HG03108 (cell line): ENCODE results near the gene MS4A10.
"Not testable (repeated sequence)": the region's sequence is repeated elsewhere in the genome, so short reads cannot be mapped to it uniquely, and the experiment has no call there.

Experiments used
- ATAC-seq: cut with Tn5 transposase; IDR thresholded peaks from one replicate; pipeline ENCODE4 v1.9.1; 2021; ENCODE audit warnings: moderate library complexity; ENCODE audit not compliant: unreplicated experiment

The MS4A10 gene

GRCh38 chr11:60821827-60822599 lies 36.9 kb downstream of the MS4A10 start:
- ATAC-seq: no peak

- ATAC-seq: not testable (repeated sequence)
Measured at GRCh38 chr11:60823745-60824306, 38.7 kb downstream of the MS4A10 start.

GRCh38 chr11:60825118-60825517 lies 40.0 kb downstream of the MS4A10 start:
- ATAC-seq: no peak

- no peak for ATAC-seq
Measured at GRCh38 chr11:60825790-60826189, 40.7 kb downstream of the MS4A10 start.

- ATAC-seq: peak; percentile 38
Measured at GRCh38 chr11:60830478-60831142, 45.5 kb downstream of the MS4A10 start.

- peak; percentile 84 for ATAC-seq
Measured at GRCh38 chr11:60831143-60831500, 46.0 kb downstream of the MS4A10 start.

GRCh38 chr11:60831501-60832079 lies 46.5 kb downstream of the MS4A10 start:
- ATAC-seq: no peak

- ATAC-seq: no peak
Measured at GRCh38 chr11:60834742-60835533, 49.8 kb downstream of the MS4A10 start.

GRCh38 chr11:60835534-60835846 lies 50.4 kb downstream of the MS4A10 start:
- ATAC-seq: no peak

- no peak for ATAC-seq
Measured at GRCh38 chr11:60836866-60837515, 51.9 kb downstream of the MS4A10 start.

GRCh38 chr11:60838132-60838531 lies 53.0 kb downstream of the MS4A10 start:
- ATAC-seq: no peak

- no peak for ATAC-seq
Measured at GRCh38 chr11:60840470-60841430, 55.6 kb downstream of the MS4A10 start.

- ATAC-seq: peak; percentile 71
Measured at GRCh38 chr11:60841797-60842667, 56.9 kb downstream of the MS4A10 start, which contains the start of gene CCDC86. Gene CCDC86 (plus strand): TSS chr11:60842113. CDS start chr11:60842125, 12 bp downstream.

GRCh38 chr11:60842668-60843600 lies 57.8 kb downstream of the MS4A10 start:
- no peak for ATAC-seq

GRCh38 chr11:60844045-60844869 lies 59.1 kb downstream of the MS4A10 start:
- ATAC-seq: no peak

- ATAC-seq: no peak
Measured at GRCh38 chr11:60844870-60845221, 59.7 kb downstream of the MS4A10 start.

GRCh38 chr11:60845338-60845737 lies 60.2 kb downstream of the MS4A10 start:
- ATAC-seq: no peak
